ENCODE measurements around the gene RLN3. TPM values are rescaled to one million over a fixed set of nuclear protein-coding genes. Genes with fewer than 3 reads are reported as not detected.

The RLN3 gene
- total RNA-seq, 1 experiment from 2014 or later = not detected

- Mint-ChIP-seq H3K9me3 (ENCODE audit: low read depth, unreplicated experiment) (no peaks in the 10 kb centered on the region), H3K27ac (ENCODE audit: unreplicated experiment) (no peak overlapping the region), H3K4me1 (ENCODE audit: low read depth, unreplicated experiment) (no peaks in the 10 kb centered on the region), H3K27me3 (ENCODE audit: unreplicated experiment) (no peaks in the 10 kb centered on the region), H3K36me3 (ENCODE audit: insufficient read depth, unreplicated experiment) (peaks cover 29% of the 10 kb centered on the region), H3K4me3 (ENCODE audit: low read depth, unreplicated experiment) (no peak overlapping the region)
- DNase-seq = no peak
- CTCF ChIA-PET = interaction anchor here (0.9 kb wide), 1 partner anchor 13 kb away, joined by 7 read pairs; no protein-coding TSS in a partner anchor
- intact Hi-C loops (cut with micrococcal nuclease; ENCODE audit: unreplicated experiment) = no loop called here
- TF ChIP-seq CTCF (IDR thresholded peaks at IDR 0.05; ENCODE audit: unreplicated experiment) = no peak
- no TSS peak for BruUV-seq (replicated peaks)
Observed at GRCh38 chr19:14059093-14059480, 31.1 kb downstream of the RLN3 start.

- no peaks in the 10 kb centered on the region for H3K9me3 Mint-ChIP-seq (ENCODE audit: low read depth, unreplicated experiment)
Observed at GRCh38 chr19:14059652-14060155, 31.8 kb downstream of the RLN3 start.

GRCh38 chr19:14061081-14061749 lies 33.3 kb downstream of the RLN3 start:
- BruUV-seq (replicated peaks) = TSS peak; percentile 78

More at GRCh38 chr19:14059652-14060155, 31.8 kb downstream of the RLN3 start:
- no peak for TF ChIP-seq CTCF (IDR thresholded peaks at IDR 0.05; ENCODE audit: unreplicated experiment)
- H3K4me3 Mint-ChIP-seq (ENCODE audit: low read depth, unreplicated experiment) = no peak overlapping the region
- H3K27me3 Mint-ChIP-seq (ENCODE audit: unreplicated experiment) = no peaks in the 10 kb centered on the region
- intact Hi-C loops (cut with micrococcal nuclease; ENCODE audit: unreplicated experiment) = no loop called here
- CTCF ChIA-PET = interaction anchor here (0.9 to 1.0 kb wide), 2 partner anchors 13 to 128 kb away, joined by 3 to 7 read pairs; no protein-coding TSS in a partner anchor
- no peak overlapping the region for H3K27ac Mint-ChIP-seq (ENCODE audit: unreplicated experiment)
- no peaks in the 10 kb centered on the region for H3K4me1 Mint-ChIP-seq (ENCODE audit: low read depth, unreplicated experiment)
- DNase-seq = no peak
- BruUV-seq (replicated peaks) = no TSS peak
- H3K36me3 Mint-ChIP-seq (ENCODE audit: insufficient read depth, unreplicated experiment) = peaks cover 23% of the 10 kb centered on the region

More at GRCh38 chr19:14061081-14061749, 33.3 kb downstream of the RLN3 start:
- no peaks in the 10 kb centered on the region for H3K9me3 Mint-ChIP-seq (ENCODE audit: low read depth, unreplicated experiment)
- H3K27me3 Mint-ChIP-seq (ENCODE audit: unreplicated experiment) = no peaks in the 10 kb centered on the region
- H3K27ac Mint-ChIP-seq (ENCODE audit: unreplicated experiment) = peak overlapping the region; percentile 3
- no peak for TF ChIP-seq CTCF (IDR thresholded peaks at IDR 0.05; ENCODE audit: unreplicated experiment)
- H3K36me3 Mint-ChIP-seq (ENCODE audit: insufficient read depth, unreplicated experiment) = peaks cover 17% of the 10 kb centered on the region
- intact Hi-C loops (cut with micrococcal nuclease; ENCODE audit: unreplicated experiment) = no loop called here
- DNase-seq = peak; percentile 20
- H3K4me1 Mint-ChIP-seq (ENCODE audit: low read depth, unreplicated experiment) = no peaks in the 10 kb centered on the region
- H3K4me3 Mint-ChIP-seq (ENCODE audit: low read depth, unreplicated experiment) = peak overlapping the region; percentile 67
- CTCF ChIA-PET = no interaction called here

Measured in Calu3 (cell line).